ENCODE measurements around the gene DDX51.

DNA sequence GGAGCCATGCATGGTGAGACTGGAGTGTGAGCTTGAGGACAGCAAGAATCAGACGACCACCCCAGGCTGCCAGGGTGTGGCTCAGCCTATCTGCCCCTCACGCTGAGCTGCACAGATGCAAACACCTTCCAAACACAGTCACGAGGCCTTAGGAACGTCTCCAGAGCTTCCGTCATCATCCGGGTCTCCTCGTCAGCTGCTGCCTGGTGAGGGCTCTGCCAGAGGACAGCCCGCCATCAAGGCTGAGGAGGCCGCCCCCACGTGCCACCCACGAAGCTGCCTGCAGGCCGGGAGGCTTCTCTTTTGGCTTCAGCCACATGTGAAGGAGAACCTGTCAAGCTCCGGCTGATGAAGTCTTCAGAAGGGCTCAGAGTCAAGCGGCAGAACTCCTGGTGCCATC, 13.4 kb downstream of the DDX51 start:
- no peak for TF ChIP-seq POLR2A (IDR thresholded peaks at IDR 0.05; ENCODE audit: low read length)
- TF ChIP-seq GATA1 (IDR thresholded peaks at IDR 0.05; ENCODE audit: low read depth, low read length): no peak
